IPS-11a (cell line): ENCODE measurements around the gene CDC42SE2.
"Not testable (repeated sequence)": the region's sequence is repeated elsewhere in the genome, so short reads cannot be mapped to it uniquely, and the experiment has no call there.

Source experiments
- H3K4me3 ChIP-seq: one replicate; pipeline ENCODE4 v1.5.1; 2013; ENCODE audit warnings: low read depth, low read length, control low read depth

Gene CDC42SE2

DNA sequence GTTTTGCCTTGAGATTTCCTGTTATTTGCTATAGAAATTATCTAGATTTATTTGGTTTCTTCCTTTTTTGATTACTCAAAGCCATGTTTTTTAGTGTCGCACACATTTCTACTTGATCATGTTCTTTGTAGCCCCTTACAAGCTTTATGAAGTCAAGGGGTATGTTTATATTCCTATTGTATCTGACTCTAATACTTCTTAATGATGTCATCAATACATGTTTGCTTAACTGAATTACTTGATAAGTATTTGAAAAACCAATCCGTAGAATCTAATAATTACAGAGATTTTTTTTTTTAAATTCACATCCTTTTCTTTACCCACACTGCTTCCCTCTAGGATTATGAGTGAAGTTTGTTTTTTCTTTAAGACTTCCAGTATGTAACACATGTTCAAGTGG lies 53.0 kb downstream of the CDC42SE2 start:
- H3K4me3 ChIP-seq: no peak overlapping the region

DNA sequence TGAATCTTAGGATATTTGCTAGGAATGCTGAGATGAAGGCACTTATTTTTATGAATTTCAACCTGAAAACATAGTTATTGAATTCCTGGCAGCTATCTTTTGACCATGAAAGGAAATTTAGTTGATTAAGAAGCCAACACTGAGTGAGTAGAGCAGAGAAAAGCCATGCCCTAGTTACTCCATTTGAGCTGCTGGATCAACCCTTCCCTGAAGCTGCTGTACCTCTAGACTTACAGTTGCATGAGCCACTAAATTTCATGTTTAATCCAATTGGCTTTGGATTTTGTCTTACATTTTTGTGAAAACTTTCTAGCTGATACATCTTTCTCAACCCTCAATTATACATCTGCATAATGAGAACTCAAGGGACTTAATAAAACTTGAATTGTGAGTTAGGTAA lies 54.6 kb downstream of the CDC42SE2 start:
- no peak overlapping the region for H3K4me3 ChIP-seq

DNA sequence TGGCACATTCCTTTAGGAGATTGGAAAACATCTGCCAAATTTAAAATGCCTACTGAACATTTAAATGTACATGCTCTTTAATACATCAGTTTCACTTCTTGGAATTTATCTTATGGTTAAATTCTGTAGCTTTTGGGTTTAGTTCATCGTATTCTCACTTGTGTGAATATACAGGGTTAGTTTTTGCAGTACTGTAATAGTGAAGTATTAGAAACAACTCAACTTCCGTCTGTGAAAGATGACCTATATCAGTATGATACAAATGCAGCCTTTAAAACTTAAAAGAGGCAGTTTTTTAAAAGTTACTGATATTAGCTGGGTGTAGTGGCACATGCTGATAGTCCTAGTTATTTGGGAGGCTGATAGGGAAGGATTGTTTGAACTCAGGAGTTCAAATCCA lies 57.2 kb downstream of the CDC42SE2 start:
- H3K4me3 ChIP-seq: no peak overlapping the region

DNA sequence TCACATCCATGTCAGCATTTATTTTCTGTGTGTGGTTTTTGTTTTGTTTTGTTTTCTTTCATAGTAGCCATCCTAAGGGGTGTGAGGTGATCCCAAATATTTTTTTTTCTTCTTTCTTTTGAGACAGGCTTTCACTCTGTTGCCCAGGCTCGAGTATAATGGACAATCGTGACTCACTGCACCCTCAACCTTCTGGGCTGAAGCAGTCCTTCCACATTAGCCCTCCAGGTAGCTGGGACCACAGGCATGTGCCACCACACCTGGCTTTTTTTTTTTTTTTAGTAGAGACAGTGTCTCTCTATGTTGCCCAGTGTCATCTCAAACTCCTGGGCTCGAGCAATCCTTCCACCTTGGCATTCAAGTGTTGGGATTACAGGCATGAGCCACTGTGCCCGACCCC lies 59.1 kb downstream of the CDC42SE2 start:
- H3K4me3 ChIP-seq: no peak overlapping the region

GRCh38 chr5:131323378-131323777 lies 59.5 kb downstream of the CDC42SE2 start:
- no peak overlapping the region for H3K4me3 ChIP-seq

GRCh38 chr5:131324303-131324702 lies 60.5 kb downstream of the CDC42SE2 start:
- no peak overlapping the region for H3K4me3 ChIP-seq

DNA sequence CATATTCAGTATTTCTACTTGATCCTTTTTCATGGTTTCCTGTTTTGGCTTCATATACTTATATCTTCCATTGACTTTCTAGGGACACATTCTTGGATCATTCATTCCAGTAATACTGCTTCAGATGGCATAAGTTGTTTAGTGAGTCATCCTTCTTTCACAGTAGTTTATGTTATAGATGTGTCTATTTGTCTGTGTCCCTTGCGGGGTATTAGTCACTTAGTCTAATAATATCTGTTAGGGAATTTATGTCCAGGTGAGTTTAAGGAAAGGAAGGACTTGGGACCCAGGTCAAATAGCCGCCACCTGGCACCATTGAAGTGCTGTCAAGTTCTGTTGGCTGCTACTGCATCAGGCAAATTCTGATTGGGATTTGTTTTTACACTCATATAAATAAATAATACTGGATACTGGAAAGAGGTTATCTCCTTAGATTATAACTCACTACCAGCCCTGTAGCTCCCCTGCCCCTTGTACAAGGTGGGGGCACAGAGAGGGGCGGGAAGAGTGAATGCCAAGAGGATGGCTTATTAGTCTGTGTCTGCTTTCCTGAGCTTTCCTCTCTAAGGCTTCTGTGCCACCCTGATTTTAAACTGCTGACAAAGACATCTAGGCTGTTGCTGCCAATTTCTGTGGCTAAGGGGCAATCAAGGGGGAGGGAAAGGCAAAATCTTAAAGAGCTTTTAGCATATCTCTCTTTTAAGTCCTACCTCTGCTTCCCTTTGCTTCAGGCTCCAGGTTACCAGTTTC lies 64.9 kb downstream of the CDC42SE2 start:
- H3K4me3 ChIP-seq: no peak overlapping the region

DNA sequence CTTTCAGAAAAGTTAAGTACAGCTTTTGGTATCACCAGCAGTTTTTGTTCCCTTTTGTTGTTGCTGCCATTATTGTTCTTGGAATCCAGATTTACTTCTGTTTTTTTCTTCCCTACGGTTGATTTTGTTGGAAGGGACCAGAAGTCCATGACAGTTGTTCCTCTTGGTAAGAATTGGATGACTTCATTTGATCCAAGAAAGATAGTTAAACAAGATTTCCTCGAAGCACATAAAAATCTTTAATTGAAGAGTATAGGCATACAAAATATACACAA lies 65.4 kb downstream of the CDC42SE2 start:
- H3K4me3 ChIP-seq: no peak overlapping the region

DNA sequence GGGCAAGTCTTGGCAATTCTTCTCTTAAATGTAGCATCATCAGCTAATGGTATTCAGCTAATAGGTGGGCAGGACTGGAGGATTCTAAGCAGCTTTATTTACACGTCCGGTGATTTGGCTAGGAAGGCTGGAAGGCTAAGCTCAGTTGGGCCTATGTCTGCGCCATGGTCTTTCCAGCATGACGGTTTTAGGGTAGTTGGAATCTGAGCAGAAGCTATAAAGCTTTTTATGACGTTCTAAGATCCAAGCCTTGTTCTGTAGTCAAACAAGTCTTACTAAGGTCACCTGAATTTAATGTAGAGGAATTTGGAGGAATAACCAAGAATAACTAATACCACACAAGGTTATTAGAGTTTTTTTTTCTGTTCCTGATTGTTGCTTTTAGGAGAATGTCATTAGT lies 66.2 kb downstream of the CDC42SE2 start:
- no peak overlapping the region for H3K4me3 ChIP-seq

- H3K4me3 ChIP-seq: not testable (repeated sequence)
These were observed 71.9 kb downstream of the CDC42SE2 start for GRCh38 chr5:131335756-131336155.

GRCh38 chr5:131336801-131337200 lies 72.9 kb downstream of the CDC42SE2 start:
- not testable (repeated sequence) for H3K4me3 ChIP-seq

DNA sequence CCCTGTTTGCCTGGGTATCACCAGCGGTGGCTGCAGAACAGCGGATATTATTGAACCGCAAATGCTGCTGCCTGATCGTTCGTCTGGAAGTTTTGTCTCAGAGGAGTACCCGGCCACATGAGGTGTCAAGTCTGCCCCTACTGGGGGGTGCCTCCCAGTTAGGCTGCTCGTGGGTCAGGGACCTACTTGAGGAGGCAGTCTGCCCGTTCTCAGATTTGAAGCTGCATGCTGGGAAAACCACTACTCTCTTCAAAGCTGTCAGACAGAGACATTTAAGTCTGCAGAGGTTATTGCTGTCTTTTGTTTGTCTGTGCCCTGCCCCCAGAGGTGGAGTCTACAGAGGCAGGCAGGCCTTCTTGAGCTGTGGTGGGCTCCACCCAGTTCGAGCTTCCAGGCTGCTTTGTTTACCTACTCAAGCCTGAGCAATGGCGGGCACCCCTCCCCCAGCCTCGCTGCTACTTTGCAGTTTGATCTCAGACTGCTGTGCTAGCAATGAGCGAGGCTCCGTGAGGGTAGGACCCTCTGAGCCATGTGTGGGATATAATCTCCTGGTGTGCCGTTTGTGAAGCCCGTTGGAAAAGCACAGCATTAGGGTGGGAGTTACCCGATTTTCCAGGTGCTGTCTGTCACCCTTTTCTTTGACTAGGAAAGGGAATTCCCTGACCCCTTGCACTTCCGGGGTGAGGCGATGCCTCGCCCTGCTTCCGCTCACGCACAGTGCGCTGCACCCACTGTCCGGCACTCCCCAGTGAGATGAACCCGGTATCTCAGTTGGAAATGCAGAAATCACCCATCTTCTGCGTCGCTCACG lies 73.6 kb downstream of the CDC42SE2 start:
- not testable (repeated sequence) for H3K4me3 ChIP-seq

GRCh38 chr5:131338051-131338453 lies 74.2 kb downstream of the CDC42SE2 start:
- no peak overlapping the region for H3K4me3 ChIP-seq

DNA sequence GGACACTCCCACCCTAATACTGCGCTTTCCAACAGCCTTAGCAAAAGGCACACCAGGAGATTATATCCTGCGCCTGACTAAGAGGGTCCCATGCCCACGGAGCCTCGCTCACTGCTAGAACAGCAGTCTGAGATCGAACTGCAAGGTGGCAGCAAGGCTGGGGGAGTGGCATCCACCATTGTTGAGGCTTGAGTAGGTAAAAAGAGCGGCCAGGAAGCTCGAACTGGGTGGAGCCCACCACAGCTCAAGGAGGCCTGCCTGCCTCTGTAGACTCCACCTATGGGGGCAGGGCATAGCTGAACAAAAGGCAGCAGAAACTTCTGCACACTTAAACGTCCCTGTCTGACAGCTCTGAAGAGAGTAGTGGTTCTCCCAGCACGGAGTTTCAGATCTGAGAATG lies 80.4 kb downstream of the CDC42SE2 start:
- not testable (repeated sequence) for H3K4me3 ChIP-seq

DNA sequence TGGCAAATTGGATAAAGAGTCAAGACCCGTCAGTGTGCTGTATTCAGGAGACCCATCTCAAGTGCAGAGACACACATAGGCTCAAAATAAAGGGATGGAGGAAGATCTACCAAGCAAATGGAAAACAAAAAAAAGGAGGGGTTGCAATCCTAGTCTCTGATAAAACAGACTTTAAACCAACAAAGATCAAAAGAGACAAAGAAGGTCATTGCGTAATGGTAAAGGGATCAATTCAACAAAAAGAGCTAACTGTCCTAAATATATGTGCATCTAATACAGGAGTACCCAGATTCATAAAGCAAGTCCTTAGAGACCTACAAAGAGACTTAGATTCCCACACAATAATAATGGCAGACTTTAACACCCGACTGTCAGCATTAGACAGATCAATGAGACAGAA lies 82.4 kb downstream of the CDC42SE2 start:
- H3K4me3 ChIP-seq: not testable (repeated sequence)

GRCh38 chr5:131353991-131354390 lies 90.1 kb downstream of the CDC42SE2 start:
- H3K4me3 ChIP-seq: no peak overlapping the region

- H3K4me3 ChIP-seq: no peak overlapping the region
These were observed 92.2 kb downstream of the CDC42SE2 start for GRCh38 chr5:131355971-131356528.

GRCh38 chr5:131356619-131357018 lies 92.8 kb downstream of the CDC42SE2 start:
- no peak overlapping the region for H3K4me3 ChIP-seq

GRCh38 chr5:131357739-131358561 lies 94.1 kb downstream of the CDC42SE2 start:
- H3K4me3 ChIP-seq: no peak overlapping the region

DNA sequence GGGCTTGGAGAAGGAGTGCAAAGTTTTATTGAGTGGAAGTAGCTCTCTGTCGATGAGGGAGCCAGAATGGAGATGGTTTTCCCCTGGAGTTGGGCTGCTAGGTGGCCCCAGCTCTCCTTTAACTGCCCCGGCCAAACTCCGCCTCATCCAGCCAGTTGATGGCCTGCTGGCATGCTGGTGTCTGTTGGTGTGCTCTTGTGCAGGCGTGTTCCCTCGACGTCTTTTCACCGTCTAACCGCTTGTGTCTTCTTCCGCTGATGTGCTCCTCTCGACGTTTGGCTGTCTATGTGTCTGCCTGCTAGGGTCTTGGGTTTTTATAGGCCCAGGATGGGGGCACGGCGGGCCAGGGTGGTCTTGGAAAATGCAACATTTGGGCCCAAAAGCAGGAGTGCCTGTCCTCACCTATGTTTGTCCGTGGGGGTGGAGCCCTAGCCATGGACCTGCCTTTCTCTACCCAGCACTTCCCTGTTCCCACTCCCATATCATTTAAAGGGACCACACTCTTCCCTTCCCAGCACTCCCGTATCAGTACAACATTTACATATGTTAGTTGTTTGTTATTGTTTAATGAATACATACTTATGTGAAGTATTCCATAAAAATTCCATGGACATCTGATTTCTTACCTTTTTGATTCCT lies 97.9 kb downstream of the CDC42SE2 start:
- no peak overlapping the region for H3K4me3 ChIP-seq
